CD4-positive, alpha-beta memory T cell (primary cell): ENCODE measurements around the gene ARHGAP24. TPM values are rescaled to one million over a fixed set of nuclear protein-coding genes. Genes with fewer than 3 reads are reported as not detected.

Experiments
- CTCF ChIA-PET: fragments of 350-600 bp; sonication (Branson Sonifier 250); formaldehyde crosslinking; loops from one replicate; lab custom pipeline; 2021; ENCODE audit warnings: inconsistent platforms; ENCODE audit not compliant: partially characterized antibody; lab: Charles Lee
- POLR2A ChIA-PET: fragments of 350-600 bp; sonication (Branson Sonifier 250); formaldehyde crosslinking; loops from one replicate; lab custom pipeline; 2021; ENCODE audit not compliant: partially characterized antibody; lab: Charles Lee
- DNase-seq, 5 donors: peaks; one replicate each; pipeline versions ENCODE4 v3.0.0 to v3.0.0-alpha.2; 2020 to 2022; ENCODE audit warnings: mixed read lengths in 1 of 5
- H3K27ac ChIP-seq: one replicate; pipeline ENCODE4 v1.7.0; 2013; ENCODE audit warnings: low read depth, low read length
- H3K27me3 ChIP-seq: 2 replicates; pipeline ENCODE4 v1.7.0; 2013; ENCODE audit warnings: mild to moderate bottlenecking, low read length, moderate library complexity; ENCODE audit not compliant: insufficient read depth
- H3K36me3 ChIP-seq: 2 replicates; pipeline ENCODE4 v1.7.0; 2013; ENCODE audit warnings: mild to moderate bottlenecking, low read length, moderate library complexity; ENCODE audit not compliant: insufficient read depth
- H3K4me1 ChIP-seq: 2 replicates; pipeline ENCODE4 v1.7.0; 2013; ENCODE audit warnings: mild to moderate bottlenecking, low read length, moderate library complexity; ENCODE audit not compliant: insufficient read depth
- H3K4me3 ChIP-seq, 2 donors: one replicate each; pipeline ENCODE4 v1.7.0; 2013; ENCODE audit warnings: low read length in 2 of 2, mild to moderate bottlenecking in 1 of 2
- H3K9me3 ChIP-seq, 2 donors: one replicate each; pipeline ENCODE4 v1.7.0; 2013; ENCODE audit warnings: low read length in 2 of 2, control low read depth in 1 of 2; ENCODE audit not compliant: control insufficient read depth in 1 of 2
- H3K27ac Mint-ChIP-seq, 7 donors: one replicate each; pipeline ENCODE4 v1.8.0; 2020 to 2021; ENCODE audit warnings: mixed read lengths in 7 of 7, mild to moderate bottlenecking in 6 of 7, inconsistent platforms in 3 of 7, moderate library complexity in 3 of 7
- H3K27me3 Mint-ChIP-seq, 2 donors: one replicate each; pipeline ENCODE4 v1.8.0; 2020 to 2021; ENCODE audit warnings: mixed read lengths in 2 of 2
- H3K36me3 Mint-ChIP-seq, 2 donors: one replicate each; pipeline ENCODE4 v1.8.0; 2020 to 2021; ENCODE audit warnings: mixed read lengths in 2 of 2, inconsistent platforms in 1 of 2, mild to moderate bottlenecking in 1 of 2
- H3K4me1 Mint-ChIP-seq, 4 donors: one replicate each; pipeline ENCODE4 v1.8.0; 2020 to 2021; ENCODE audit warnings: mixed read lengths in 4 of 4, mild to moderate bottlenecking in 1 of 4
- H3K4me3 Mint-ChIP-seq, 8 donors: one replicate each; pipeline ENCODE4 v1.8.0; 2020 to 2021; ENCODE audit warnings: mixed read lengths in 8 of 8, mild to moderate bottlenecking in 7 of 8, moderate library complexity in 6 of 8, inconsistent platforms in 3 of 8
- H3K9me3 Mint-ChIP-seq, 8 donors: one replicate each; pipeline ENCODE4 v1.8.0; 2020 to 2021; ENCODE audit warnings: mixed read lengths in 8 of 8, mild to moderate bottlenecking in 5 of 8, inconsistent platforms in 3 of 8, moderate library complexity in 1 of 8
- intact Hi-C: fragments of 100-400 bp; cut with micrococcal nuclease; formaldehyde crosslinking; loops from one replicate; pipeline ENCODE4 v1.15.1; 2023
- polyA plus RNA-seq, 2 donors: library from polyadenylated mRNA; unstranded; fragments of 300-500 nt; fragmentation: Illumina TruSeq; gene quantifications; one replicate each; pipeline ENCODE4 v1.2.3, GENCODE V29; 2021
- total RNA-seq, 2 experiments: library from RNA; stranded (reverse); gene quantifications; one replicate each; pipeline ENCODE4 v1.2.3, GENCODE V29; 2021

Gene ARHGAP24
- total and polyA plus RNA-seq, 4 experiments from 2014 or later, result 0.30 TPM; not detected in 3

DNA sequence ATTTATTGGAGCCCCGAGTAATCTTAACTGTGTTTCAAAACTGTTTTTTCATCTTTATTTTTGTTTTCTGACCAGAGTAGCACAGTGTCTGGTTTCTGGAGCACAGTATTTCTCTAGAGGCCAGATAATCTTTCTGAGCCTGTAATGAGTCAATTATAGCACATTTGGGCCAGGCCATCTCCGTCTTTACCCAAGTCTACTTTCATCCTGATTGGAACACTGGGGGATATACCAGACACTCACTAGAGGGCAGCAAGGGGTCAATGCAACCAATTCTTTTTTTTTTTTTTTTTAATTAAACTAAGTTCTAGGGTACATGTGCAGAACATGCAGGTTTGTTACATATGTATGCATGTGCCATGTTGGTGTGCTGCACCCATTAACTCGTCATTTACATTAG is 282.0 kb downstream of the ARHGAP24 start:
- H3K9me3 ChIP-seq, result no peaks in the 10 kb centered on the region
- intact Hi-C loops, result no loop called here
- H3K36me3 Mint-ChIP-seq, result no peaks in the 10 kb centered on the region
- no peaks in the 10 kb centered on the region for H3K27me3 Mint-ChIP-seq
- no peaks in the 10 kb centered on the region for H3K27me3 ChIP-seq
- CTCF ChIA-PET, result no interaction called here
- no peak overlapping the region for H3K27ac ChIP-seq
- H3K4me1 Mint-ChIP-seq, result no peaks in the 10 kb centered on the region
- H3K4me3 Mint-ChIP-seq, result no peak overlapping the region
- no peaks in the 10 kb centered on the region for H3K4me1 ChIP-seq
- POLR2A ChIA-PET, result no interaction called here
- H3K9me3 Mint-ChIP-seq, result peaks cover 0 to 4% (median under 1%) of the 10 kb centered on the region in 8 donors
- DNase-seq, result no peak
- no peak overlapping the region for H3K4me3 ChIP-seq
- H3K36me3 ChIP-seq, result no peaks in the 10 kb centered on the region
- H3K27ac Mint-ChIP-seq, result no peak overlapping the region

DNA sequence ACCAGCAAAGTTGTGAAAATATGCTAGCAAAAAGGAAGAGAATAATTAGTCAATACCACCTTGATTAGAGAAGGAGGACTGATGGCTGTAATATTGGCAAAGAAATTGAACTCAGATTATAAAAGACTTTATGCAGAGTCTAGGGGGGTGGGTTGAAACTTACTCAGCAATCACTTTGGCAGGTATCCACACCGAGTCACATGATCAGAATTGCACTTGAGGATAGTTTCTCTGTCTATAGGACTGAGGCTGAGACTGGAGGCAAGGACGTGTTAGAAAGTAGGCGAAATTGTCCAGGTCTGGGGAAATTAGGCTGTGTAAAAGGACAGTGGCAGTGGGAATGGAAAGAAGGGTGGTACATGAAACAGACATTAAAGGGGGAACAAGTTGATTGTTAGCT is 284.4 kb downstream of the ARHGAP24 start:
- no peaks in the 10 kb centered on the region for H3K27me3 Mint-ChIP-seq
- Histone ChIP-seq H3K9me3 (no peaks in the 10 kb centered on the region), H3K36me3 (no peaks in the 10 kb centered on the region), H3K27ac (no peak overlapping the region), H3K4me1 (no peaks in the 10 kb centered on the region), H3K4me3 (no peak overlapping the region), H3K27me3 (no peaks in the 10 kb centered on the region)
- H3K36me3 Mint-ChIP-seq, result no peaks in the 10 kb centered on the region
- DNase-seq, result no peak
- H3K9me3 Mint-ChIP-seq, result peaks cover 0 to 4% (median 0%) of the 10 kb centered on the region in 8 donors
- no peaks in the 10 kb centered on the region for H3K4me1 Mint-ChIP-seq
- ChIA-PET POLR2A (no interaction called here), CTCF (no interaction called here)
- H3K4me3 Mint-ChIP-seq, result no peak overlapping the region
- no peak overlapping the region for H3K27ac Mint-ChIP-seq
- intact Hi-C loops, result no loop called here

DNA sequence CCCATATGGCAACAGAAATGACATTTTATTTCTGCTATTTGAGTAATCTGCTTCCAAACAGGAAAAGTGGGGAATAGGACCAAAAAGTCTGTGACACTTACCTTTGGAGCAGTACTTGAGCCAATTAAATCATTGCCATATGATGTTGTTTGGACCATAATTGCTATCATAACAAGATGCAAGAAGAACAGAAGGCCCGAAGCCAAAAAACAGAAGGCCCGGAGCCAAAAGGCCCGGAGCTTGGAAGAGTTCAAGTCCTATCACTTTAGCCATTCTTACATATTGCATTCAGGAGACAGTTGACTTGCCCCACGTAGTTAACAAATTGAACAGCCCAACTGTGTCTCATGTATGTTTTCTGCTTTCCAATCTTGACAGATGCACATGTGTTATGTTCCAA is 285.6 kb downstream of the ARHGAP24 start:
- no peak overlapping the region for H3K27ac Mint-ChIP-seq
- no peak overlapping the region for H3K27ac ChIP-seq
- no peaks in the 10 kb centered on the region for H3K4me1 Mint-ChIP-seq
- no peaks in the 10 kb centered on the region for H3K27me3 ChIP-seq
- H3K9me3 ChIP-seq, result no peaks in the 10 kb centered on the region
- H3K4me3 Mint-ChIP-seq, result no peak overlapping the region
- no peaks in the 10 kb centered on the region for H3K36me3 ChIP-seq
- ChIA-PET POLR2A (no interaction called here), CTCF (no interaction called here)
- intact Hi-C loops, result no loop called here
- H3K4me3 ChIP-seq, result no peak overlapping the region
- no peaks in the 10 kb centered on the region for H3K36me3 Mint-ChIP-seq
- no peak for DNase-seq
- no peaks in the 10 kb centered on the region for H3K27me3 Mint-ChIP-seq
- peaks cover 0 to 2% (median 0%) of the 10 kb centered on the region in 8 donors for H3K9me3 Mint-ChIP-seq
- no peaks in the 10 kb centered on the region for H3K4me1 ChIP-seq

DNA sequence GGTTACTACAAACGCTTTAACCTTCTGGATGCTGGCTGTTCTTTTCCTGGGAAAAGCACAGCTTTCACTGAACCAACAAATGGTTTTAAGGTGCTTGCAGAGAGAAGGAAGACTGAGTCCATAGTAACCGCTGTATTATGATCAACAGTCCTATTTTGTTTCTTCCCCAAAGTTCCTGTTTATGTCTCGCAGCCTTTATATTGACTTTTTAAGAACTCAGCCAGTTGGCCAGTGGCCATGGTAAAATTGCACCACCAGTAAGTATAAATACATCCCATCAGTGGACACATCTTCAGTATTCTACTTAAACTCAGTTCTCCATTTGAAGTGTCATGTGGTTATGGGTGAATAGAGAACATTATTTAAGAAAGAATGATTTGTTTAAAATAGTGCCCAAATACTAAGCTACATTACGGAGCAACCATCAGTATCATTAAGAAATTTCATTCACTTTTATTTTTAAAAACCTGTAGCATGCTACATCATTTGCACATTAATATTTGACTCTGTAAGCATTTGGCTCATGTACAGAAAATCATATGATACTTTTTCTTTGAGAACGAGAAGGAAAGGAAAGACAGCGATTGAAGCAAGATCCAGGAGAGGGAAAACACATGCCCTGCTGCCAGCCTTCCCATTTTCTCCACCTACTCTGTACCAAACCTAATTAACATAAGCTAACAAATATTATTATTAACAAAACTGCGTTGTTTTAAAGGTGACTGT is 287.0 kb downstream of the ARHGAP24 start:
- Mint-ChIP-seq H3K4me3 (no peak overlapping the region), H3K27ac (no peak overlapping the region), H3K4me1 (no peaks in the 10 kb centered on the region), H3K9me3 (peaks cover 0 to 2% (median 0%) of the 10 kb centered on the region in 8 donors), H3K36me3 (no peaks in the 10 kb centered on the region), H3K27me3 (no peaks in the 10 kb centered on the region)
- intact Hi-C loops, result no loop called here
- Histone ChIP-seq H3K4me1 (no peaks in the 10 kb centered on the region), H3K27me3 (no peaks in the 10 kb centered on the region), H3K9me3 (no peaks in the 10 kb centered on the region), H3K4me3 (no peak overlapping the region), H3K36me3 (no peaks in the 10 kb centered on the region), H3K27ac (no peak overlapping the region)
- ChIA-PET CTCF (interaction anchor here (0.9 kb wide), 1 partner anchor 15 kb away, joined by 4 read pairs; no protein-coding TSS in a partner anchor), POLR2A (no interaction called here)
- no peak for DNase-seq

DNA sequence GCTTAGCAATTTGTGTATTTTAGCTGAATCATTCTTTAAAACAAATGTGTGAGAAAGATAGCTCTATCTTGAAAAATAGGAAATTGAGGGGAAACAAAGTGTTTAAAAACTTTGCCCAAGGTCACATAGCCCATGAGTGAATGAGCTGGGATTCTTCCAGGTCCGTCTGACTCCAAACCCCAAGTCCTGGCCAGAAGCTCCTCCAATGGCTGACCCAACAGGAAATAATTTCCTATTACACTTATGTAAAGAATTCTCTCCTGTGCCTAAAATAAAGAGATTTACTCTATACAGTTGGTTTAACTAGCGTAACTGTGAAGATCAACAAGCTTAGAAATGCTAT is 287.6 kb downstream of the ARHGAP24 start:
- H3K4me1 Mint-ChIP-seq, result no peaks in the 10 kb centered on the region
- Histone ChIP-seq H3K27me3 (no peaks in the 10 kb centered on the region), H3K27ac (no peak overlapping the region), H3K9me3 (no peaks in the 10 kb centered on the region), H3K4me1 (no peaks in the 10 kb centered on the region), H3K4me3 (no peak overlapping the region), H3K36me3 (no peaks in the 10 kb centered on the region)
- intact Hi-C loops, result no loop called here
- H3K27ac Mint-ChIP-seq, result no peak overlapping the region
- no peaks in the 10 kb centered on the region for H3K36me3 Mint-ChIP-seq
- POLR2A ChIA-PET, result no interaction called here
- no peaks in the 10 kb centered on the region for H3K27me3 Mint-ChIP-seq
- CTCF ChIA-PET, result interaction anchor here (0.9 kb wide), 1 partner anchor 15 kb away, joined by 4 read pairs; no protein-coding TSS in a partner anchor
- peaks cover 0 to 4% (median 0%) of the 10 kb centered on the region in 8 donors for H3K9me3 Mint-ChIP-seq
- H3K4me3 Mint-ChIP-seq, result no peak overlapping the region
- DNase-seq, result no peak

DNA sequence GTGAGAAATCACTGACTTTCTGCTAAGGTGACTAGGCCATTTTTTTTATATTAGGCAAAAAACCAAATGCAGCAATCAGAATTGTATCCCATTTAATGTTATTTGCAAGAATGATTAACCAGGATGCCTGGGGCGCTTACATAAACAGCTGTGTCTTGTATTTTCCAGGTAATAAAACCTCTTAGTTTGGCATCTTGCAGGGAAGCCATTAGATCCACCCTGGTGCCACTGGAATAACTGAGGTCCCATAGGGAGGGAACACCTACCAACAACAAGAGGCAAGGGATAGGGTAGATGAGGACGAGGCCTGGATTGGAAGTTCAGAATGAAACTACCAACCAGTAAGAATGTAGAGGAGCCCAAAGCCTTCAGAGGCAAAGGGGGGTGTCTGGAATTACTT is 288.3 kb downstream of the ARHGAP24 start:
- intact Hi-C loops, result no loop called here

DNA sequence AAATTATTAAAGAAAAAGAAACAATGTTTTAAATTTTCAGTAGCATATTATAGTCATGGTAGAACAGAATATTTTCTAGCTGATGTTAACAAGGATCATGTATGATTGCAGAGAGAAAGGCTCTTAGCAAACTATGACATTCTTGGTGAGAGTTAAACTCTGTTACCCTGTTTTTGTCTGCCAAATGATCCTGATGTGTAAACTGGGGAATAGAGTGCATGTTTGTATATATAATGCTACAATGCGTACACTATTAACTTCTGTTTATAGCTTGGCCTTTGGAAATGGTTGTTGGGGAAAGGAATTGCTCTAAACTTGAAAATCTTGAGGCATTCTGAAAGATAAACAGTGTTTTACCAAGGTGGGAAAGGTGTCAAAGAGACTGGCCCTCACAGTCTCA is 292.7 kb downstream of the ARHGAP24 start:
- H3K27me3 Mint-ChIP-seq, result no peaks in the 10 kb centered on the region
- H3K36me3 Mint-ChIP-seq, result no peaks in the 10 kb centered on the region
- peaks cover 0 to 2% (median 0%) of the 10 kb centered on the region in 8 donors for H3K9me3 Mint-ChIP-seq
- H3K4me1 ChIP-seq, result no peaks in the 10 kb centered on the region
- CTCF ChIA-PET, result no interaction called here
- H3K4me3 Mint-ChIP-seq, result no peak overlapping the region
- intact Hi-C loops, result no loop called here
- no peaks in the 10 kb centered on the region for H3K27me3 ChIP-seq
- H3K4me3 ChIP-seq, result no peak overlapping the region
- no peak overlapping the region for H3K27ac Mint-ChIP-seq
- H3K4me1 Mint-ChIP-seq, result no peaks in the 10 kb centered on the region
- no peaks in the 10 kb centered on the region for H3K9me3 ChIP-seq
- POLR2A ChIA-PET, result no interaction called here
- no peaks in the 10 kb centered on the region for H3K36me3 ChIP-seq
- DNase-seq, result no peak
- no peak overlapping the region for H3K27ac ChIP-seq

More for the DNA sequence above, 288.3 kb downstream of the ARHGAP24 start:
- no peaks in the 10 kb centered on the region for H3K4me1 ChIP-seq
- Mint-ChIP-seq H3K9me3 (peaks cover 0 to 2% (median 0%) of the 10 kb centered on the region in 8 donors), H3K4me1 (no peaks in the 10 kb centered on the region), H3K27ac (no peak overlapping the region), H3K36me3 (no peaks in the 10 kb centered on the region), H3K4me3 (no peak overlapping the region), H3K27me3 (no peaks in the 10 kb centered on the region)
- H3K4me3 ChIP-seq, result no peak overlapping the region
- no peaks in the 10 kb centered on the region for H3K9me3 ChIP-seq
- H3K27ac ChIP-seq, result no peak overlapping the region
- ChIA-PET POLR2A (no interaction called here), CTCF (no interaction called here)
- H3K27me3 ChIP-seq, result no peaks in the 10 kb centered on the region
- DNase-seq, result no peak
- H3K36me3 ChIP-seq, result no peaks in the 10 kb centered on the region
